Suprapubic skin (tissue), 4 donors: Measurements from ENCODE around the gene MTG2. TPM values are rescaled to one million over a fixed set of nuclear protein-coding genes. Genes with fewer than 3 reads are reported as not detected.

Experiments used
- DNase-seq, 2 donors: peaks; one replicate each; pipeline ENCODE4 v3.0.0-alpha.2; 2019; ENCODE audit warnings: low spot score in 2 of 2
- H3K27ac ChIP-seq: fragments of 200-600 bp; sonication (generic); one replicate; pipeline ENCODE4 v1.5.1; 2019
- H3K27me3 ChIP-seq: fragments of 200-600 bp; sonication (generic); one replicate; pipeline ENCODE4 v1.5.1; 2019
- H3K36me3 ChIP-seq: fragments of 200-600 bp; sonication (generic); one replicate; pipeline ENCODE4 v1.5.1; 2019
- H3K4me1 ChIP-seq: fragments of 200-600 bp; sonication (generic); one replicate; pipeline ENCODE4 v1.5.1; 2019
- H3K4me3 ChIP-seq: fragments of 200-600 bp; sonication (generic); one replicate; pipeline ENCODE4 v1.5.1; 2019; ENCODE audit warnings: mild to moderate bottlenecking
- H3K9me3 ChIP-seq: fragments of 200-600 bp; sonication (generic); one replicate; pipeline ENCODE4 v1.5.1; 2019
- EP300 ChIP-seq: sonication (generic); formaldehyde crosslinking; IDR thresholded peaks from one replicate; pipeline ENCODE4 v1.6.1; 2017; ENCODE audit warnings: antibody characterized with exemption
- POLR2A ChIP-seq, 2 donors: fragments of 450-650 bp; IDR thresholded peaks; one replicate each; pipeline ENCODE4 v1.6.1; 2017; ENCODE audit warnings: antibody characterized with exemption in 2 of 2, mild to moderate bottlenecking in 2 of 2, moderate library complexity in 2 of 2
- POLR2AphosphoS5 ChIP-seq, 3 donors: sonication (generic); formaldehyde crosslinking; IDR thresholded peaks; one replicate each; pipeline ENCODE4 v1.6.1; 2017; ENCODE audit warnings: antibody characterized with exemption in 3 of 3
- WGBS: methylation state at CpG from one replicate; pipeline ENCODE4 v1.1.5; 2018; 5-methylcytosine and 5-hydroxymethylcytosine counted together
- total RNA-seq, 4 donors: library from RNA; depleted of rRNA; stranded (reverse); fragments of >200 nt; gene quantifications; one replicate each; pipeline ENCODE4 v1.1.0, GENCODE V29; 2016
- TF ChIP-seq, protein P1 (sequence below), 2 donors: fragments of 200-600 bp in 1 of 2; fragments of 450-650 bp in 1 of 2; sonication (generic) in 1 of 2; IDR thresholded peaks; one replicate each; pipeline ENCODE4 v1.5.1; 2016 to 2019; ENCODE audit warnings: antibody characterized with exemption in 2 of 2, mild to moderate bottlenecking in 1 of 2, moderate library complexity in 1 of 2

Gene MTG2
- total RNA-seq, 4 donors from 2014 or later = 19.1 to 43.0 (median 30.3) TPM

DNA sequence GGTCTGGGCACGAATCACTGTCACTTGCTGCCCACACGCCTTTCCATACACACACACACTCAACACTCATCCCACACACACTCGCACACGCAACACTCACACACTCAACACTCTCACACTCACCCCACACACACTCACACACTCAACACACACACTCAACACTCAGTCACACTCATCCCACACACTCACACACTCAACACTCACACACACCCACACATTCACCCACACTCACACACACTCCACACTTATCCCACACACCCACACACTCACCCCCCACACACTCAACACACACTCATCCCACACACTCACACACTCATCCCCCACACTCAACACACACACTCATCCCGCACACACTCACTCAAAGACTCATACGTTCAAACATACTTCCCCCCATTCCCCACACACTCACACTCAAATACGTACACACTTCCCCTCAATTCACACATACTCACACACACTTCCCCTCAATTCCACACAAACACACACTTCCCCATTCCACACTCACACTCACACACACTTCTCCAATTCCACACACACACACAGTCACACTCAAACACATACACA, 46.2 kb downstream of the MTG2 start:
- H3K27ac ChIP-seq = no peak overlapping the region
- peaks cover 41% of the 10 kb centered on the region for H3K27me3 ChIP-seq
- WGBS = 74% methylated on average over 7 of the region's 7 CpGs
- H3K36me3 ChIP-seq = no peaks in the 10 kb centered on the region
- peaks cover 33% of the 10 kb centered on the region for H3K4me1 ChIP-seq
- TF ChIP-seq EP300 = no peak
- TF ChIP-seq POLR2AphosphoS5 (IDR thresholded peaks at IDR 0.05) = no peak
- TF ChIP-seq, protein P1, sequence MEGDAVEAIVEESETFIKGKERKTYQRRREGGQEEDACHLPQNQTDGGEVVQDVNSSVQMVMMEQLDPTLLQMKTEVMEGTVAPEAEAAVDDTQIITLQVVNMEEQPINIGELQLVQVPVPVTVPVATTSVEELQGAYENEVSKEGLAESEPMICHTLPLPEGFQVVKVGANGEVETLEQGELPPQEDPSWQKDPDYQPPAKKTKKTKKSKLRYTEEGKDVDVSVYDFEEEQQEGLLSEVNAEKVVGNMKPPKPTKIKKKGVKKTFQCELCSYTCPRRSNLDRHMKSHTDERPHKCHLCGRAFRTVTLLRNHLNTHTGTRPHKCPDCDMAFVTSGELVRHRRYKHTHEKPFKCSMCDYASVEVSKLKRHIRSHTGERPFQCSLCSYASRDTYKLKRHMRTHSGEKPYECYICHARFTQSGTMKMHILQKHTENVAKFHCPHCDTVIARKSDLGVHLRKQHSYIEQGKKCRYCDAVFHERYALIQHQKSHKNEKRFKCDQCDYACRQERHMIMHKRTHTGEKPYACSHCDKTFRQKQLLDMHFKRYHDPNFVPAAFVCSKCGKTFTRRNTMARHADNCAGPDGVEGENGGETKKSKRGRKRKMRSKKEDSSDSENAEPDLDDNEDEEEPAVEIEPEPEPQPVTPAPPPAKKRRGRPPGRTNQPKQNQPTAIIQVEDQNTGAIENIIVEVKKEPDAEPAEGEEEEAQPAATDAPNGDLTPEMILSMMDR (IDR thresholded peaks at IDR 0.05) = no peak
- TF ChIP-seq POLR2A (IDR thresholded peaks at IDR 0.05) = no peak
- H3K9me3 ChIP-seq = no peaks in the 10 kb centered on the region
- DNase-seq = no peak
- H3K4me3 ChIP-seq = no peak overlapping the region

DNA sequence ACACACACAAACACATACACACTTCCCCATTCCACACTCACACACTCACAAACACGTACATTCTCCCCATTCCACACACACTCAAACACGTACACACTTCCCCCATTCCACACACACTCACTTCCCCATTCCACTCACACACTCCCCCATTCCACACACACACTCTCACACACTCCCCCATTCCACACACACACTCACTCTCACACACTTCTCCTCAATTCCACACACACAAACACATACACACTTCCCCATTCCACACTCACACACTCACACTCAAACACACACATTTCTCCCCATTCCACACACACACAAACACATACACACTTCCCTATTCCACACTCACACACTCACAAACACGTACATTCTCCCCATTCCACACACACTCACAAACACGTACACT, 46.8 kb downstream of the MTG2 start:
- H3K4me3 ChIP-seq = no peak overlapping the region
- no peaks in the 10 kb centered on the region for H3K36me3 ChIP-seq
- H3K4me1 ChIP-seq = peaks cover 39% of the 10 kb centered on the region
- H3K9me3 ChIP-seq = no peaks in the 10 kb centered on the region
- 73% methylated on average over 4 of the region's 4 CpGs for WGBS
- no peak overlapping the region for H3K27ac ChIP-seq
- H3K27me3 ChIP-seq = peaks cover 35% of the 10 kb centered on the region
- TF ChIP-seq EP300 (no peak), POLR2AphosphoS5 (IDR thresholded peaks at IDR 0.05) (no peak), POLR2A (IDR thresholded peaks at IDR 0.05) (no peak)
- TF ChIP-seq, protein P1 (IDR thresholded peaks at IDR 0.05) = no peak
- no peak for DNase-seq

DNA sequence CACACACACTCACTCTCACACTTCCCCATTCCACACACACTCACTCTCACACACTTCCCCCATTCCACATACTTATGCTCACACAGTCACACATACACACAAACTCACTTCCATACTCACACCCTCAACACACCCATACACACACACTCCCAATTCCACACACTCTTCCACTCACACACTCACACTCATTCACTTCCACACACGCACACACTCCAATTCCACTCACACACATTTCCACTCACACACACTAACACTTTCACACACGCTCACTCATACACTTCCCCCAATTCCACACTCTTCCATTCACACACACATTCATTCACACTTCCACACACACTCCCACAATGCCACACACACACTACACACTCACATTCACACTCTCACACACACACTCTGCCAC, 47.4 kb downstream of the MTG2 start:
- WGBS = 95% methylated on average over 2 of the region's 2 CpGs
- no peaks in the 10 kb centered on the region for H3K9me3 ChIP-seq
- no peak overlapping the region for H3K4me3 ChIP-seq
- no peak overlapping the region for H3K27ac ChIP-seq
- H3K36me3 ChIP-seq = no peaks in the 10 kb centered on the region
- peaks cover 45% of the 10 kb centered on the region for H3K4me1 ChIP-seq
- TF ChIP-seq, protein P1 (IDR thresholded peaks at IDR 0.05) = no peak
- TF ChIP-seq POLR2AphosphoS5 (IDR thresholded peaks at IDR 0.05) = no peak
- no peak for TF ChIP-seq EP300
- no peak for TF ChIP-seq POLR2A (IDR thresholded peaks at IDR 0.05)
- no peak for DNase-seq
- peaks cover 30% of the 10 kb centered on the region for H3K27me3 ChIP-seq

DNA sequence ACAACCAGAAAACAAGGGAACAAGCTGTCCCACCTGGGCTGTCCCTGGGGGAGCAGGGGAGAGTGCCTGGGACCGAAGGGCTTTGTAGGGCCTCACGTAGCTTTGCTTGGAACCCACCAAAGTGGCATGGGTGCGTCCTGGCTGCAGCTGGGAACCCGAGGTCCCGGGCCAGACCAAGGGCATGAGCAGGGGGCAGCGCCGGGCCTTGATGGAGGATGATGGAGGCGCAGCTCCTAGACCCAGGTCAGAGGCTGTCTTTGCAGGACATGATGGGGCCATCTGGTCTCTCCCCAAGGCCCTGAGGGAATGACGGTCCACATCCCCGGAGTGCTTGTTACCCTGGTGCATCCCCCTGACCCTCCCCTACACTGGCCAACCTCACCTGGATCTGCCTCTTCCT, 47.9 kb downstream of the MTG2 start:
- H3K9me3 ChIP-seq = no peaks in the 10 kb centered on the region
- WGBS = 88% methylated on average over 10 of the region's 10 CpGs
- H3K27me3 ChIP-seq = peaks cover 29% of the 10 kb centered on the region
- TF ChIP-seq POLR2AphosphoS5 (IDR thresholded peaks at IDR 0.05) (no peak), POLR2A (IDR thresholded peaks at IDR 0.05) (no peak)
- H3K4me1 ChIP-seq = peaks cover 48% of the 10 kb centered on the region
- DNase-seq = no peak
- H3K27ac ChIP-seq = no peak overlapping the region
- no peak overlapping the region for H3K4me3 ChIP-seq
- no peaks in the 10 kb centered on the region for H3K36me3 ChIP-seq

DNA sequence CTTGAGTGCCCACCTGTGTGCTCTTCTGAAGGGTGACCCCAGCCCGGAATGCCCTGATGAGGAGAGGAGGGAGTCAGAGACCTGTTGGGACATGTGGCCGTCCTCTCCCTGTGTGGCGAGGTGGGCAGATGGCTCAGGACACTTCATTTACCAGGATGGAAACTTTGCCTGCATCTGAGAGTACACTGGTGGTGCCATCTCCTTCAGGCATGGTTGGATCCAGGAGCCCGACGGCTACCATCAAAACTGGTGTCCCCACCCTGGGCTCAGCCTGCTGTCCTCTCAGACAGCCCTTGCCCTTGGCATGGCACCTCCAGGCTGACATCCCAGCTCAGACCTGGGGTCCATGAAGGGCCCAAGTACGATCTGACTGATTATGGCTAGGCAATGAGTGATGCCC, 48.5 kb downstream of the MTG2 start:
- 71% methylated on average over 3 of the region's 6 CpGs for WGBS

More for the DNA sequence above, 48.5 kb downstream of the MTG2 start:
- Histone ChIP-seq H3K27me3 (peaks cover 23% of the 10 kb centered on the region), H3K27ac (no peak overlapping the region), H3K4me1 (peaks cover 48% of the 10 kb centered on the region), H3K4me3 (no peak overlapping the region), H3K9me3 (no peaks in the 10 kb centered on the region), H3K36me3 (no peaks in the 10 kb centered on the region)
- no peak for DNase-seq
- TF ChIP-seq, protein P1 (IDR thresholded peaks at IDR 0.05) = no peak
- TF ChIP-seq POLR2AphosphoS5 (IDR thresholded peaks at IDR 0.05) = no peak
- no peak for TF ChIP-seq POLR2A (IDR thresholded peaks at IDR 0.05)
- TF ChIP-seq EP300 = no peak
